Type B pancreatic cell (in vitro differentiated cells): ENCODE data around the gene SHANK2. TPM values are rescaled to one million over a fixed set of nuclear protein-coding genes. Genes with fewer than 3 reads are reported as not detected.

ENCODE experiments used
- DNase-seq: peaks from one replicate; pipeline ENCODE4 v3.0.0; 2021; ENCODE audit warnings: mixed read lengths; ENCODE audit not compliant: unreplicated experiment; ENCODE audit errors: extremely low spot score
- H3K27ac Mint-ChIP-seq: 2 replicates; pipeline ENCODE4 v1.8.0; 2021; ENCODE audit warnings: mild to moderate bottlenecking, mixed read lengths
- H3K27me3 Mint-ChIP-seq: 2 replicates; pipeline ENCODE4 v1.8.0; 2021; ENCODE audit warnings: mixed read lengths
- H3K36me3 Mint-ChIP-seq: 2 replicates; pipeline ENCODE4 v1.8.0; 2021; ENCODE audit warnings: mixed read lengths
- H3K4me1 Mint-ChIP-seq: one replicate; pipeline ENCODE4 v1.8.0; 2021; ENCODE audit warnings: mixed read lengths; ENCODE audit not compliant: unreplicated experiment
- H3K4me3 Mint-ChIP-seq: 2 replicates; pipeline ENCODE4 v1.8.0; 2021; ENCODE audit warnings: mild to moderate bottlenecking, mixed read lengths
- H3K9me3 Mint-ChIP-seq: 2 replicates; pipeline ENCODE4 v1.8.0; 2021; ENCODE audit warnings: mixed read lengths
- total RNA-seq: library from RNA; stranded (reverse); gene quantifications from 2 replicates; pipeline ENCODE4 v1.2.1, GENCODE V29; 2021; ENCODE audit warnings: low replicate concordance
- TF ChIP-seq, protein P1 (sequence below): fragments of 200-600 bp; sonication (generic); conservative IDR thresholded peaks from 2 replicates; pipeline ENCODE4 v1.5.0; 2021; ENCODE audit warnings: antibody characterized with exemption, mild to moderate bottlenecking

SHANK2 gene
- total RNA-seq, 1 donor from 2014 or later, result 49.4 TPM

DNA sequence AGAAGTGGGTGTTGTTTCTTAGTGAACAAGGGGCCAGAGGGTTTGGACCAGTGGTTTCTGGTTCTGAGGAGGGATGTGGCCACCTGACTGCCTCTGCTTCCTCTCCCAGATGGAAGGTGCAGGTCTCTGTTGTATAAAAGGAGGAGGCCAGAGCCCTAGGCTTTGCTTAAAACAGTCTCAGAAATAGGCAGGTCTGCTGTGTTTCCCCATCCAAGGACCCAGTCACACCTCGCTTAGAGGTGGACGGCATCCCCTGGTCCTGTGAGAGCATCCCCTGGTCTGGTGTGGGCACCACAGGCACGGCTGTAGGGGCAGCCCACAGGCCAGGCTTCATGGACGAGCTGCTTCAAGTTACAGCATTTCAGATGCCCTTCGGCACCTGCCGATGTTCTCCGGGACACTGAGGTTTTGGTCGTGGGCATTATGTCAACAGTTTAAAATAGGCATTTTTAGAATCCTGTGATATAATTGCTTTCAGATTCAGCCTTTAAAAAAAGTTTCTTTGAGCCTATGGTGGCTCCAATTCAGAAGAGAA lies 45.7 kb upstream of the SHANK2 start:
- Mint-ChIP-seq H3K27me3 (no peaks in the 10 kb centered on the region), H3K9me3 (peaks cover 2% of the 10 kb centered on the region), H3K36me3 (no peaks in the 10 kb centered on the region), H3K27ac (peak overlapping the region; percentile 99), H3K4me1 (peaks cover 25% of the 10 kb centered on the region), H3K4me3 (no peak overlapping the region)
- DNase-seq, result peak; percentile 58
- TF ChIP-seq, protein P1, sequence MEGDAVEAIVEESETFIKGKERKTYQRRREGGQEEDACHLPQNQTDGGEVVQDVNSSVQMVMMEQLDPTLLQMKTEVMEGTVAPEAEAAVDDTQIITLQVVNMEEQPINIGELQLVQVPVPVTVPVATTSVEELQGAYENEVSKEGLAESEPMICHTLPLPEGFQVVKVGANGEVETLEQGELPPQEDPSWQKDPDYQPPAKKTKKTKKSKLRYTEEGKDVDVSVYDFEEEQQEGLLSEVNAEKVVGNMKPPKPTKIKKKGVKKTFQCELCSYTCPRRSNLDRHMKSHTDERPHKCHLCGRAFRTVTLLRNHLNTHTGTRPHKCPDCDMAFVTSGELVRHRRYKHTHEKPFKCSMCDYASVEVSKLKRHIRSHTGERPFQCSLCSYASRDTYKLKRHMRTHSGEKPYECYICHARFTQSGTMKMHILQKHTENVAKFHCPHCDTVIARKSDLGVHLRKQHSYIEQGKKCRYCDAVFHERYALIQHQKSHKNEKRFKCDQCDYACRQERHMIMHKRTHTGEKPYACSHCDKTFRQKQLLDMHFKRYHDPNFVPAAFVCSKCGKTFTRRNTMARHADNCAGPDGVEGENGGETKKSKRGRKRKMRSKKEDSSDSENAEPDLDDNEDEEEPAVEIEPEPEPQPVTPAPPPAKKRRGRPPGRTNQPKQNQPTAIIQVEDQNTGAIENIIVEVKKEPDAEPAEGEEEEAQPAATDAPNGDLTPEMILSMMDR, result no peak

DNA sequence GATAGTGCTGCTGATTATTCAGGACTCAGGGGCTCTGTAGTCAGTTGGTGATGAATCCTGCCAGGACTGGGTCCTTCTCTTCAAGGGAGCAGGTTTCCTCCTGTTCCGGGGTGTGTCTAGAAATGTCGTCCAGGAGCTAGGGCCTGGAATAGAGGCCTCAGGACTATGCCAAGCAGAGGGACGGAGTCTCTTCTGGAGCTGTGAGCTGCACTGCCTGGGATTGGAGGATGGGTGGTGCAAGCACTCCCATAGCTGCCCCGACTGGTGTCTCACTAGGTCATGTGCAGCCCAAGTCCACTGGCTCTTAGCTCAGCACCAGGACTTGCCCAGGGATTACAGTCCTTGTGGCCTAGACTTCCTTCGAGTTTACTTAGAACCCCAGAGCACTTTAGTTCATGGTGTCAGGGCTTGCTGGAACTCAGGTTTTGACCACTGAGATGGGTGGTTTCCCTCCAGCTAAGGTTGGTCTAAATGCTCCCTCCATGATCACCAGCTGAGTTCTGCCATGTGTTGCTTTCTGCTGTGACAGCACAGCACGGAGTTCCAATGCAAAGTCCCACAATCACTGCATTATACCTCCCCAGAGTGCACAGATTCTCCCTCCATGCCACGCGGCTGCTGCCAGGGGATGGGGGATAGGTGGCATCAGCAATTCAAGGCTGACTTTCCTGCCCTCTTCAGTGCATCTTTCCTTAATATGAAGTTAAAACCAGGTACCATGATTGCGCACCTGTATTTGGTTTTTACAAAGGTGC lies 42.6 kb upstream of the SHANK2 start:
- H3K9me3 Mint-ChIP-seq, result peaks cover 20% of the 10 kb centered on the region
- H3K36me3 Mint-ChIP-seq, result peaks cover 6% of the 10 kb centered on the region
- DNase-seq, result peak; percentile 43
- no peaks in the 10 kb centered on the region for H3K27me3 Mint-ChIP-seq
- H3K27ac Mint-ChIP-seq, result no peak overlapping the region
- no peak overlapping the region for H3K4me3 Mint-ChIP-seq
- TF ChIP-seq, protein P1, result no peak
- peaks cover 4% of the 10 kb centered on the region for H3K4me1 Mint-ChIP-seq

DNA sequence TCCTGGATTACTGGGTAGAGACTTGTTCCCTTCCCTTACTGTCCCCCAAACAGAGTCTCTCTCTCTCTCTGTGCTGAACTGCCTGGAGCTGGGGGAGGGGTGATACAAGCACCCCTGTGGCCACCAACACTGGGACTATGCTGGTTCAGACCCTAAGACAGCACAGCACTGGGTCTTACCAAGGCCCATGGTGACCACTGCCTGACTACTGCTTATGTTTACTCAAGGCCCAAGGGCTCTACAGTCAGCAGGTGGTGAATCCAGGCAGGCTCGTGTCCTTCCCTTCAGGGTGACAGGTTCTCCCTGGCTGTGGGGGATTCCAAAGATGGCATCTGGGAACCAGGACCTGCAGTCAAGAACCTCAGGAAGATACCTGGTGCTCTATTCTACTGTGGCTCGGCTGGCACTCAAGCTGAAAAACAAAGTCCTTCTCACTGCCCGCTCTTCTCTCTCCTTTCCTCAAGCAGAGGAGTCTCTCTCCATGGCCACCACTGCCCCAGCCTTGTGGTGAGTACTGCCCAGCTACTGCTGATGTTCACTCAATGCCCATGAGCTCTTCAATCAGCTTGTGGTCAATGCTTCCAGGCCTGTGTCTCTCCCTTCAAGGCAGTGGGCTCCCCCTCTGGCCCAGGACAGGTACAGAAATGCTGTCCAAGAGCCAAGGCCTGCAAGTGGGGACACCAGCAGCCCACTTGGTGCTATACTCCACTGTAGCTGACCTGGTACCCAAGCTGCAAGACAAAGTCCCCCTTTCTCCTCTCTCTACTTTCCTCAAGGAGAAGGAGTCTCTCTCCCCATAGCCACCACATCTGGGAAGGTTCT lies 41.8 kb upstream of the SHANK2 start:
- peaks cover 20% of the 10 kb centered on the region for H3K9me3 Mint-ChIP-seq
- DNase-seq, result peak; percentile 44
- TF ChIP-seq, protein P1, result no peak
- H3K36me3 Mint-ChIP-seq, result peaks cover 12% of the 10 kb centered on the region
- H3K4me1 Mint-ChIP-seq, result no peaks in the 10 kb centered on the region
- H3K27me3 Mint-ChIP-seq, result no peaks in the 10 kb centered on the region
- no peak overlapping the region for H3K27ac Mint-ChIP-seq
- H3K4me3 Mint-ChIP-seq, result no peak overlapping the region

DNA sequence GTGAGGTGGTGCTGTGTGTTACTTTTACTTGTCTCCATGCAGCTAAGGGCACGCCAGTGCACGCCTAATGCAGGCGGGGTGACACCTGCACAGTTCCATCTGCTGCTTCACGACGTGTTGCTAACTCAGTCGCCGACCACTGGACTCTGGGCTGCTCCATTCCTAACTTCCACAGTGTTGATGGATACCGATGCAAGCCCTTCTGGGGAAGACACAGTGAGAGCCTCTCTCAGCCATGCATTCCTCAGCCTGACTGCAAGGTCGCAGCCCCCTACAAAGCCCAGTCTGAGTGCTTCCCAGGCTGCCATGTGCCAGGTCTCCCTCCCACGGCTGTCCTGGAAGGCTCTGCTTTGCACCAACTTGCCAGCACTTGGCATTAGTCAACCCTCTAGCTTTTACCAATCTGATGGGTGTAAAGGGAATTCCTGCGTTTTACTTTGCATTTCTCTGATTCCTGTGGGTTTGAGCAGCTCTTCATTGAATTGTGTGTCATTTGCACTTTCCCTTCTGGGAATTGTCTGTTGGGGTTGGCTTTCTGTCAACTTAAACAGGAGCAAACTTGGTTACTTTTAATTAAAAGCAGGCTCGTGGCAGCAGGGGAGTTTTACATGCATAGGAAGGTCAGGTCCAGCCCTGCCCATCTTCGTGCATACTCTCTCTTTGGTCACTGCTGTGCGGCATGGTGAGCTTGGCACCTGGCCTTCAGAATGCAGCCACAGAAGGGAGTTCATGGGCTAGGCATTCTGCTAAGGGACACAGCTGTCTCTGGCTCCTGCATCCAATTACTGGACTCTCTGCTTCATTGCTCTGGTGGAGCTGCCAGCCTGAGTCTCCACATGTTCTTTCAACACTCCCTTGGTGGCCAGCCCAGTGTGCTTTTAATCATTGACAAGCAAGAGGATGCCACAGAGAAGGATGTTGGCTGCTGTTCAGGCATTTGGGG lies 34.6 kb upstream of the SHANK2 start:
- Mint-ChIP-seq H3K27ac (no peak overlapping the region), H3K9me3 (peaks cover 19% of the 10 kb centered on the region), H3K27me3 (peaks cover 7% of the 10 kb centered on the region), H3K4me3 (no peak overlapping the region), H3K4me1 (peaks cover 34% of the 10 kb centered on the region), H3K36me3 (peaks cover 15% of the 10 kb centered on the region)
- no peak for DNase-seq
- TF ChIP-seq, protein P1, result no peak

DNA sequence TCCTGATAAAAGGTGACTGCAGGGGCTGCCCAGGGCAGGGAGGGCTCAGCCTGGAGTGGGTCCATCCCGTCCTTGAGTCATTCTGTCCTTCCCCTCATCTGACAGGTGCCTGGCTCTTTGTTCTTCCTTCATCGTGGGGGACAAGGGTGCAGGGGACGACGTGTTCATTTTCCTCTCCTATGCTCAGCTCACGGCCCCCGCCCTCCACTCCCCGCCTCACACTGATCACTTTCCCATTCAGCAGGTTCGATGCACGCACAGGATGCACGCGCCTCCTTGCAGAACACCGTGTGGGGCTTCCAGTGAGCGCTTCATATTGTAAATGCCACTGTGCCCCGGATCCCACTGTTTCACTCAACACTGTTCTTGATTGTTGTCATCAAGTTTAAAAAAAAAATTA lies 32.7 kb upstream of the SHANK2 start:
- TF ChIP-seq, protein P1, result no peak
- Mint-ChIP-seq H3K4me3 (peak overlapping the region; percentile 41), H3K36me3 (peaks cover 10% of the 10 kb centered on the region), H3K27me3 (peaks cover 7% of the 10 kb centered on the region), H3K27ac (no peak overlapping the region), H3K4me1 (peaks cover 34% of the 10 kb centered on the region), H3K9me3 (peaks cover 6% of the 10 kb centered on the region)
- DNase-seq, result no peak
